Right cardiac atrium (tissue), 5 donors: Measurements from ENCODE around the gene SIGLEC1. TPM values are rescaled to one million over a fixed set of nuclear protein-coding genes. Genes with fewer than 3 reads are reported as not detected.

Experiments
- ATAC-seq, 2 donors: fragments of 200-7000 bp; cut with Tn5 transposase; one replicate each; pipeline versions ENCODE4 v1.8.0 to v1.9.1; 2020; ENCODE audit warnings: moderate library complexity in 2 of 2, mild to moderate bottlenecking in 1 of 2
- DNase-seq, 3 donors: peaks; one replicate each; pipeline ENCODE4 v3.0.0-alpha.2; 2020
- H3K27ac ChIP-seq: one replicate; pipeline ENCODE4 v1.5.1; 2013; ENCODE audit warnings: mild to moderate bottlenecking, low read length, control low read depth, moderate library complexity
- H3K27me3 ChIP-seq: one replicate; pipeline ENCODE4 v1.6.1; 2013; ENCODE audit not compliant: control insufficient read depth, insufficient read depth
- H3K4me1 ChIP-seq: one replicate; pipeline ENCODE4 v1.6.1; 2013; ENCODE audit warnings: low read length; ENCODE audit not compliant: control insufficient read depth, insufficient read depth
- H3K4me3 ChIP-seq: one replicate; pipeline ENCODE4 v1.5.1; 2013; ENCODE audit warnings: low read length, control low read depth
- H3K9me3 ChIP-seq: one replicate; pipeline ENCODE4 v1.6.1; 2013; ENCODE audit warnings: low read length; ENCODE audit not compliant: control insufficient read depth
- WGBS: extraction: QIAGEN DNeasy Blood & Tissue Kit; methylation state at CpG from one replicate; pipeline ENCODE4 v1.1.7; 2013; 5-methylcytosine and 5-hydroxymethylcytosine counted together
- intact Hi-C, 4 donors: fragments of 100-400 bp; cut with DNase I; formaldehyde crosslinking; loops; one replicate each; pipeline versions ENCODE4 v1.11.0 to v1.14.0; 2022 to 2023
- polyA plus RNA-seq: library from polyadenylated mRNA; stranded (reverse); fragments of 200-250 nt; gene quantifications from one replicate; pipeline ENCODE4 v1.2.3, GENCODE V29; 2013
- total RNA-seq, 4 donors: library from RNA; stranded (reverse); fragmentation: NEBNext Ultra II Directional; extraction: Animal tissue kit (Norgen Biotek cat#: 25700); gene quantifications; one replicate each; pipeline ENCODE4 v1.2.1, GENCODE V29; 2021
- donor health status: healthy with polysubstance abuse.
- donor health status: DM: no; HTN: yes; CAD: no.
- donor health status: DM: no; HTN: no; CAD: no.
- donor health status: DM: no; HTN: yes; CAD: no; lungs with severe emphysema.
- donor health status: DM: yes; HTN: yes; CAD: no.

The SIGLEC1 gene
- total and polyA plus RNA-seq, 5 donors = 4.2 to 12.3 (median 8.5) TPM

DNA sequence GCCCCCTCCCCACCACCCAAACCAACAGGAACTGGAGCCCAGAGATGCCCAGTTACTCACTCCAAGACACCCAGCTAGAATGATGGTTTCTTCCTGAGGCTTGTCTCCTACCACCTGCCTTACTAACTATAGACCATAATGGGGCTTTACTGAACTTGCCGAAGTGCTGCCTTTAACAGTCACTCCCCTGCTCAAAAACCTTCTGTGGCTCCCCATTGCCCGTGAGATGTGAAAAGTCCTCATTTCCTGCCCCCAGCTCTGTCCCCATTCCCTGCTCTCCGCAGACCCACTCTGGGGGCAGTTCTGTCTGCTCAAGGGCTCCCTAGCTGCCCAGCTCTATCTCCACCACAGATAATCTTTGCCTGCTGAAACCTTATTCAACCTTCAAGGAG, 4.9 kb downstream of the SIGLEC1 start:
- no peaks in the 10 kb centered on the region for H3K9me3 ChIP-seq
- no peak overlapping the region for H3K4me3 ChIP-seq
- 92% methylated on average over 3 of the region's 3 CpGs for WGBS
- no peaks in the 10 kb centered on the region for H3K4me1 ChIP-seq
- ATAC-seq = no peak
- intact Hi-C loops = no loop called here
- H3K27ac ChIP-seq = no peak overlapping the region
- H3K27me3 ChIP-seq = no peaks in the 10 kb centered on the region
- DNase-seq = no peak

DNA sequence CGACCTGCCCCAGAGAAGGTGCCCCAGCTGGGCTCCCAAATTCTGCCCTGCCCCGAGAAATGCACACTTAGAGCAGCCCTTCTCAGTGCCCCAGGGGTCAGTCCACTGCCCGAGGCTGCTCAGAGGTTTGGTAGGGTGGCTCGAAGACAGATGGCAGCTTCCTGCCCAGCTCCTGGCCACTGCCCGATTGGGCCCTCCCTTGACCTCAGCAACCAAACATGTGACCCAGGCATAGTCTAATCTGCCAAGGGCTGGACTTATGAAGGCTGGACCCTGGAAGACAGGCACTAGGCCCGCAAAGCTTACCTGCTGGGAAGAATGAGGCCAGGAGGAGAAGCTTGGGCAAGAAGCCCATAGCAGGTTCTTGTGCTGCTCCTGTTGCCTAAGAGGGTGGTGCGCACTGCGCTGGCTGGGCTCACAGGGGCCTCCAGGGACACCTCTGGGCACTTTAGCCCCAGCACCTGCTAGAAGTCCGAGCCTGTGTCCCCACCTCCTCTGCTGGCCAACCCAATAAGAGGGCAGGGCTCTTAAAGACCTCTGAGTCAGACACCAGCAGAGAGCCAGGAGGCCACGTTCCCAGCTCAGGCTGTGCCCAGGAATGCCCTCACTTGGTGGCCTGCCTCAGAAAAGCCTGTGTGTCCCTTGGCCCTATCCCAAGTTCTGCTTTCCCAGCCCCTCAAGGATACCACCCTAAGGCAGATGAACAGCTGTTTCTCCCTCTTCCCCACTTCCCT, 5.5 kb downstream of the SIGLEC1 start:
- H3K9me3 ChIP-seq = no peaks in the 10 kb centered on the region
- no peak overlapping the region for H3K4me3 ChIP-seq
- intact Hi-C loops = no loop called here
- DNase-seq = no peak
- no peaks in the 10 kb centered on the region for H3K4me1 ChIP-seq
- 81% methylated on average over 10 of the region's 10 CpGs for WGBS
- H3K27me3 ChIP-seq = no peaks in the 10 kb centered on the region
- peak in 1 of 2 donors; percentile 52 for ATAC-seq
- no peak overlapping the region for H3K27ac ChIP-seq

DNA sequence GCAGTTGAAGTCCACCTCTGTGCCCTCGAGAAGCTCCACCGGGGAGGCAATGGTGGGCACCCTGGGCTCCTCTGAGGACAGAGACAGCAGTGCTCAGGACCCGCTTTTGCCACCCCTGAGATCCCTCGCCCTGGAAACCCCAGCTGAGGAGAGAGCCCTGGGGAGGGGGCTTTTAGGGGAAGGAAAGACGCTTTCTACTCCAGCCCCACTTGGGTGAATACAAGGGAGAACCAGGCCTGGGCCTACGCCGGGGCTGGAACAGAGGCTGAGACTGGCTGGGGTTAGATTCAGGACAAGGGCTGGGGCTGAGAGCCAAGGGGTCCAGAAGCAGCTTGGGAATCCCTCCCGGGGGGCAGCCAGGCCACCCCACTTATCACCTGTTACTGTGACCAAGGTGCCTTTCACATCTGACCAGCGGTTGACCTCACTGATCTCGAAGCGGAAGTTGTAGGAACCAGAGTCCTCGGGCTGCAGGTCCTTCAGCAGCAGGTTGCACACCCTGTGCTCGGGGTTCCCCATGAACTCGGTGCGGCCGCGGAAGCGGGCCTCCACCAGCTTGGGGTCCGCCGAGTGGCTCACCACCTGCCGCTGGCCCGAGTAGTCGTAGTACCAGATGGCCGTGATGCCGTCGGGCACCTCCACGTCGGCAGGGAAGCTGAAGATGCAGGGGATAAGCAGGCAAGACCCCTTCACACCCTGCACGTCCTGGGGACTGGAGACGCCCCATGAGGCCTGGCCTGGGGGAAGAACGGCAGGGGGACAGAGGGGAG, 6.2 kb downstream of the SIGLEC1 start:
- intact Hi-C loops = no loop called here
- Histone ChIP-seq H3K27me3 (no peaks in the 10 kb centered on the region), H3K27ac (no peak overlapping the region), H3K9me3 (no peaks in the 10 kb centered on the region), H3K4me3 (no peak overlapping the region), H3K4me1 (no peaks in the 10 kb centered on the region)
- ATAC-seq = no peak
- 93% methylated on average over 31 of the region's 31 CpGs for WGBS
- no peak for DNase-seq

DNA sequence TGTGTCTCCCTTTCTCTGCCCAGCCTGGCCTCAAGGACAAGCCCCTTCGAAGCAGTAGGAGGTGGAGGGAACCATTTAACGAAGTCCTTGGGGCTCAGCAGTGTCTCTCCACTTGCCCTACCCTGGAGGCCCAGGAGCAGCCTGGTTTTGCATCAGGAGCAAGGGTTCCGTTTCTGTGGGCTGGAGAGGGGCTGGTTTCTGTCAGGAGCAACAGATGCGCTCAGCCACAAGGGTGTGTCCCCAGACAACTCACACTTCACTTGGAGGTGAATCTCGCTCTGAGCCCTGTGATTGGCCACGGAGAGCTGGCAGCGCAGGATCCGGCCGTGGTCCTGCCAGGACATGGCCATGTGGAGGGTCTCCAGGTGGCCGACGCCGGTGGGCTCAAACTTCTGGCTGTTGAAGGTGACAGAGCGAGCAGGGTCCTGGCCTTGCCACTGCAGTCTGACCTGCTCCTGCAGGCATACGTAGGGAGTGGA, 6.9 kb downstream of the SIGLEC1 start:
- Histone ChIP-seq H3K4me1 (no peaks in the 10 kb centered on the region), H3K27ac (no peak overlapping the region), H3K9me3 (no peaks in the 10 kb centered on the region), H3K27me3 (no peaks in the 10 kb centered on the region), H3K4me3 (no peak overlapping the region)
- intact Hi-C loops = no loop called here
- ATAC-seq (no peak), DNase-seq (peak in 1 of 3 donors; percentile 10)
- WGBS = 86% methylated on average over 14 of the region's 14 CpGs

DNA sequence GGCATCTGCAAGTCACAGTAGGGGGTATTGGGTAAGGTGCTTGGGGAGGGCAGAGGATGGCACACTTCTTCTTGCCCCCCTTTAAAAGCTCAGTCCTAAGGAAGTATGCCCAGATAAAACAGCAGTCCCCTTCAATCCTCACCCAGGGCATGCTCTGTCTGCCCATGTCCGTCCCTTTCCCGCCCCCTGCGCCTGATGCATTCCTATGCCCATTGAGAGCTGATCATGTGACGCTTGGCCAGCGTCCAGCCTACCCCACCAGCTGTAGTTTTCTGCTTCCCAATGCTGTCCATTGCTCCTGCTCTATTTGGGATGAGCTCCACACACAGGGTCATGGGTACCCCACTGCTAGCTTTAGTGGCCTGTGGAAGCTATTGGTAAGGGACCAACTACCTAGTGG, 8.3 kb downstream of the SIGLEC1 start:
- ATAC-seq = no peak
- no peak overlapping the region for H3K4me3 ChIP-seq
- intact Hi-C loops = no loop called here
- DNase-seq = peak in 1 of 3 donors; percentile 0
- H3K4me1 ChIP-seq = no peaks in the 10 kb centered on the region
- H3K27me3 ChIP-seq = no peaks in the 10 kb centered on the region
- H3K27ac ChIP-seq = no peak overlapping the region
- H3K9me3 ChIP-seq = no peaks in the 10 kb centered on the region
- WGBS = 65% methylated on average over 5 of the region's 5 CpGs

DNA sequence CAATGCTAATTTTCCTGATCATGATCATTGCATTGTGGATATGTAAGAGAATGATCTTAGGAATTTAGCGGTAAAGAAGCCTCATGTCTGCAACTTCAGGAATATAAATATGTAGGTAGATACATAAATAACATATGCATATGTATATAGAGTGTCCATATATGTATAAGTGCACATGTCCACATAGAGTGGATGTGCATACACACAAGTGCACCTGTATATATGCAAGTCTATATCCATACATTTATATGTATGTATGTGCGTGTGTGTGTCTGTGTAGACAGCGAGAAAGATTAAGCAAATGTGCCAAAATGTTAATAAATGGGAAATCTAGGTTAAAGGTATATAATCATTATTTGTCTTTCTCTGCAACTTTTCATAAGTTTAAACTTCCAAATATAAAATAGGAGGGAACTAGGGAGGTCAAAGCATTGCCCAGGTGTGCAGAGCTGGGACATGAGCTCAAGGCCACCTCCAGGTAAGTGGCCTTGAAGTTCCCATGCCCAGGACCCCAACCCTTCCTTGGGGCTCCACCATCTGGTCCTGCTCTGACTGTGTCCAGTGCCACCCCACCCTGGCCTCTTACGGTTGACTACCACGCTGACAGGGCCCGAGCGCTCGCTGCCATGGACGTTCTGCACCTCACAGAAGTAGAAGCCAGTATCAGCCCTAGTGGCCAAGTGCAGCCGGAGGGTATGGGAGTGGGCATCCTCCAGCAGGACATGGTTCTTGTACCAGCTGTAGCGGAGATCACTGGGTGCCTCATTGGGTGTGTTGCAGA, 9.6 kb downstream of the SIGLEC1 start:
- intact Hi-C loops = no loop called here
- peak in 1 of 3 donors; percentile 2 for DNase-seq

DNA sequence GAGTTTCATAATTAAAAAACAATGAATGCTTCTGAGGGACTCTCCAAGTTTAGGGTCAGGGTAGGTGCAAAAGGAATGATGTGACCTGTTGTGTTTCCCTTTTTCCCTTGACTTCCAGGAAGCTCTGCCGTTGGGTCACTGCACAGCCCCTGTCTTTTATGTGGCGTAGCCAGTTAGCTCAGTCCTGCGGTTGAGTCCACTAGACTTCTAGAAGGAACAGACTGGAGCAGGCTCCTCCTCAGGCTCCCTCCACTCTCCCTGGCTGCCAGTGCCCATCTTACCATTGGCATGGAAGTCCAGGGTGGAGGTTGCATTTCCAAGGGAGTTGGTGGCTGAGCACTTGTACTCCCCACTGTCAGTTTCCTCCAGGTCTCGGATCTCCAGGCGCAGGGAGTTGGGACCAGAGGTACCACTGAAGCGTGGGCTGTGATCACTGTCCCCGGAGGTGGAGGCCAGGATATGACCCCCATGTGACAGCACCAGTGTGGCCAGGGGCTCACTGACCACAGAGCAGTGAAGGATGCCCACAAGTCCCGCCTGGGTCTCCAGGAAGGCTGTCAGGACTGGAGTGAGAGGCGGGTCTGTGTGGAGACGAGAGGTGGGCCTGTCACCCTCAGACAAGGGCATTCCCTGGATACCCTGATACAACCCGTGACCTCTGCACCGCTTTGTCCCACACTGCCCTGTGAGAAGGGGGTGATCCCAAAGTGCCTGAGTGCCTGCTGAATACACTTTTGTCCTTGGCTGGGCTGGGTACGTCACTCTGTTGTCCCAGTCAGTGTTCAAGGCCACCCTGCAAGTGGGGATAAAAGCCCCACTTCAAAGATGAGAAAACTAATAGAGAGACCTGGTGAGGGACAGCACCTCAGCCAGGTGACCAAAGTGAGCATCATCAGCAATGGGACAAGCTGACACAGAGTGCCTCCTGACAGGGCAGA, 11.1 kb downstream of the SIGLEC1 start:
- ATAC-seq (no peak), DNase-seq (peak in 1 of 3 donors; percentile 0)
- intact Hi-C loops = no loop called here
- Histone ChIP-seq H3K27me3 (no peaks in the 10 kb centered on the region), H3K4me3 (no peak overlapping the region), H3K27ac (no peak overlapping the region), H3K4me1 (no peaks in the 10 kb centered on the region), H3K9me3 (no peaks in the 10 kb centered on the region)
- 91% methylated on average over 13 of the region's 13 CpGs for WGBS

More for the DNA sequence above, 9.6 kb downstream of the SIGLEC1 start:
- Histone ChIP-seq H3K4me3 (no peak overlapping the region), H3K9me3 (no peaks in the 10 kb centered on the region), H3K27me3 (no peaks in the 10 kb centered on the region), H3K27ac (no peak overlapping the region), H3K4me1 (no peaks in the 10 kb centered on the region)
- 93% methylated on average over 11 of the region's 11 CpGs for WGBS
- no peak for ATAC-seq

DNA sequence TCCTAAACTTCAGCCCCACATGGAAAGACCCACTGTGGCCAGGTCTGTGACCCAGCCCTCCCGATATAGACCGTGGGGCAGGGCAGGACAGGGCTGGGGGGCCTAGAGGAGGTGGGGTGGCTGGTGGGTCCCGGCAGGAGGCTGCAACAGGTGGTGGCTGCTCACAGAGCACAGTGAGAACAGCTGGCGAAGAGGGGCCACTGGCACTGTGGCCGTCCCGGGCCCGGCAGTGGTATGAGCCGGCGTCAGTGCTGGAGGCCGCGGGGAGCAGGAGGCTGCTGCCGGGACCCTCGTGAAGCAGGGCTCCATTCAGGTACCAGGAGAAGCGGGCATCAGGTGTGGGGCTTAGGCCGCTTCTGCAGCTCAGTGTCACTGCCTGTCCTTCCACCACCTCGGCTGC, 13.4 kb downstream of the SIGLEC1 start:
- H3K27ac ChIP-seq = no peak overlapping the region
- peak in 1 of 3 donors; percentile 5 for DNase-seq
- no peak overlapping the region for H3K4me3 ChIP-seq
- 94% methylated on average over 16 of the region's 16 CpGs for WGBS
- no peaks in the 10 kb centered on the region for H3K9me3 ChIP-seq
- intact Hi-C loops = no loop called here
- H3K4me1 ChIP-seq = no peaks in the 10 kb centered on the region
- no peak for ATAC-seq
- H3K27me3 ChIP-seq = no peaks in the 10 kb centered on the region

DNA sequence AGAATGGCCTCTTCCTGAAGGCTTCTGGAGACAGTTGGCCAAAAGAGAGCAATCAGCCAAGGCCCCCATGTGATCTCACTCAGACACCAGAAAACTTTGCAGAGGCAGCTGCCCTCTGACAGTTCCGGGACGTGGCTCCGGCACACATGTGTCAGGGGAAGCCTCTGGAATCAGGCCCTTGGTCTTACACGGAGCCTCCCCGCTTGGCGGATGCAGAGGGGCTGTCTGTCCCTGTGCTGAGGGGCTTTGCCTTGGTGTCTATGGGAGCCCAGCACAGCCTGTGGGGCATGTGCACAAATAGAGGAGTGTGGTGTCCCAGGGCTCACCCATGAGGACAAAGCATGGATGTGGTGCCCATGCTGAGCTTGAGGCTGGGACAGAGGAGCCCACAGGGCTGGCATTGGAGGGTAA, 13.8 kb downstream of the SIGLEC1 start:
- DNase-seq (no peak), ATAC-seq (no peak)
- 61% methylated on average over 6 of the region's 6 CpGs for WGBS
- Histone ChIP-seq H3K27me3 (no peaks in the 10 kb centered on the region), H3K4me1 (no peaks in the 10 kb centered on the region), H3K9me3 (no peaks in the 10 kb centered on the region), H3K4me3 (no peak overlapping the region), H3K27ac (no peak overlapping the region)
- intact Hi-C loops = no loop called here

DNA sequence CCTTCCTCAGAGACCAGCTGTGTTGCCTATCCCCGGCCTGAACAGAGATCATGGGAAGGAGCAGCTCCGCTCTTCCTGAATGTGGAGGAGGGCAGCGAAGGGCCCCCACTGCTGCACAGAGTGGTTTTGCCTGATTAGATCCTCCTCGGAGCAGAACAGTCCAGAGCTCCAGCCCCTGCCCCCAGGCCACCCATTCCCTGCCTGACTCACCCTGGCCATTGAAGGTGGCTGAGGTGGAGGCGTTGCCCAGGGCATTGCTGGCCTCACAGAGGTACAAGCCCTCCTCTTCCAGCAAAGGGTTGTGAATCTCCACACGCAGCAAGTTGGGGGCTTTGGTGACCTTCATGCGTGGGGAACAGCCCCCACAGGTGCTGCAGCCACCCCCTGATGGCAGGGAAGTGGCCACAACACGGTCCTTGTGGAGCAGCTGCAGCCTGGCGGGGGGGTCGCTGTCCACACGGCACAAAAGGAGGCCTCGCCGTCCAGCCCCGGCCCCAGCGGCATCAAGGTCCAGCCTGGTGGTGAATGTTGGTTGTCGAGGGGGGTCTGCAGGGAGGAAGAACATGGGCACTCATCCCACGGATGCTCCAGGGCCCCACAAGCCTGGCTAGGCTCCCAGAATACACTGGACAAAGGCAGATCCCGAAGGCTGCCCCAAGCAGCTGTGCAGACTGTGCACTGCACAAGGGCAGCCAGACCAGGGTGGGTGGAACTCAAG, 14.7 kb downstream of the SIGLEC1 start:
- Histone ChIP-seq H3K27me3 (no peaks in the 10 kb centered on the region), H3K4me3 (no peak overlapping the region), H3K4me1 (no peaks in the 10 kb centered on the region), H3K27ac (no peak overlapping the region), H3K9me3 (no peaks in the 10 kb centered on the region)
- no peak for DNase-seq
- WGBS = 72% methylated on average over 18 of the region's 18 CpGs
- no peak for ATAC-seq
- intact Hi-C loops = no loop called here
